Karpas-422 (cell line): ENCODE measurements around the gene RAD9A. TPM values are rescaled to one million over a fixed set of nuclear protein-coding genes. Genes with fewer than 3 reads are reported as not detected.

ENCODE experiments used
- DNase-seq: peaks from one replicate; pipeline ENCODE4 v3.0.0-alpha.2; 2015
- H2AFZ ChIP-seq: fragments of 200-600 bp; sonication (generic); 2 replicates; pipeline ENCODE4 v1.6.1; 2014; ENCODE audit warnings: antibody characterized with exemption, low read length, mixed read lengths
- H3K27ac ChIP-seq: fragments of 200-600 bp; sonication (generic); 2 replicates; pipeline ENCODE4 v1.5.1; 2014; ENCODE audit warnings: mild to moderate bottlenecking, low read length, moderate library complexity
- H3K27me3 ChIP-seq: fragments of 200-600 bp; sonication (generic); 2 replicates; pipeline ENCODE4 v1.6.1; 2014; ENCODE audit warnings: low read length, mixed read lengths
- H3K36me3 ChIP-seq: fragments of 200-600 bp; sonication (generic); 2 replicates; pipeline ENCODE4 v1.6.1; 2014; ENCODE audit warnings: low read length, mixed read lengths; ENCODE audit not compliant: insufficient read depth
- H3K4me1 ChIP-seq: fragments of 200-600 bp; sonication (generic); 2 replicates; pipeline ENCODE4 v1.6.1; 2014; ENCODE audit warnings: mild to moderate bottlenecking, low read length, mixed read lengths
- H3K4me2 ChIP-seq: fragments of 200-600 bp; sonication (generic); 2 replicates; pipeline ENCODE4 v1.6.1; 2014; ENCODE audit warnings: low read length, low read depth, mild to moderate bottlenecking; ENCODE audit not compliant: poor library complexity, severe bottlenecking
- H3K4me3 ChIP-seq: fragments of 200-600 bp; sonication (generic); 2 replicates; pipeline ENCODE4 v1.5.1; 2014; ENCODE audit warnings: mild to moderate bottlenecking, antibody characterized with exemption, low read length, mixed read lengths
- H3K79me2 ChIP-seq: fragments of 200-600 bp; sonication (generic); 2 replicates; pipeline ENCODE4 v1.6.1; 2014; ENCODE audit warnings: mild to moderate bottlenecking, low read length, mixed read lengths
- H3K9ac ChIP-seq: fragments of 200-600 bp; sonication (generic); 2 replicates; pipeline ENCODE4 v1.6.0; 2014; ENCODE audit warnings: low read length
- H3K9me2 ChIP-seq: fragments of 200-600 bp; sonication (generic), shearing (Covaris generic); replicated peaks from 2 replicates; pipeline ENCODE4 v1.6.0; 2014; ENCODE audit warnings: mild to moderate bottlenecking, low read length, moderate library complexity; ENCODE audit not compliant: insufficient read depth
- H3K9me3 ChIP-seq: fragments of 300-700, 200-600 bp; sonication (generic); 2 replicates; pipeline ENCODE4 v1.6.1; 2014; ENCODE audit warnings: low read length, mixed read lengths
- H4K20me1 ChIP-seq: fragments of 200-600 bp; sonication (generic); 2 replicates; pipeline ENCODE4 v1.6.1; 2014; ENCODE audit warnings: mild to moderate bottlenecking, antibody characterized with exemption, low read length, low read depth; ENCODE audit not compliant: insufficient read depth
- total RNA-seq: library from RNA; depleted of rRNA; stranded (reverse); fragments of >200 nt; shearing (Covaris generic); gene quantifications from 2 replicates; pipeline ENCODE4 v1.2.3, GENCODE V29; 2014; ENCODE audit warnings: low replicate concordance

Gene RAD9A
- total RNA-seq, 1 experiment from 2014 or later = 14.8 TPM

GRCh38 chr11:67371189-67371910, 20.4 kb upstream of the RAD9A start:
- peaks cover 44% of the 10 kb centered on the region for H3K79me2 ChIP-seq
- H3K9me3 ChIP-seq = no peaks in the 10 kb centered on the region
- peak overlapping the region; percentile 70; the same call in 1 of the 2 replicates for H3K4me3 ChIP-seq
- peak overlapping the region; percentile 84 for H3K4me2 ChIP-seq
- H3K9ac ChIP-seq = peak overlapping the region; percentile 74
- H3K4me1 ChIP-seq = peaks cover 78% of the 10 kb centered on the region
- peak; percentile 79 for DNase-seq
- H4K20me1 ChIP-seq = peaks cover 14% of the 10 kb centered on the region
- no peaks in the 10 kb centered on the region for H3K9me2 ChIP-seq
- H2AFZ ChIP-seq = no peak overlapping the region
- H3K27ac ChIP-seq = peak overlapping the region; percentile 74
- no peaks in the 10 kb centered on the region for H3K36me3 ChIP-seq
- H3K27me3 ChIP-seq = no peaks in the 10 kb centered on the region

GRCh38 chr11:67371911-67372320, 19.9 kb upstream of the RAD9A start:
- no peaks in the 10 kb centered on the region for H3K36me3 ChIP-seq
- peak overlapping the region; percentile 74 for H3K27ac ChIP-seq
- no peak overlapping the region for H2AFZ ChIP-seq
- H3K9ac ChIP-seq = peak overlapping the region; percentile 74
- peaks cover 14% of the 10 kb centered on the region for H4K20me1 ChIP-seq
- peaks cover 73% of the 10 kb centered on the region for H3K4me1 ChIP-seq
- peak overlapping the region; percentile 84 for H3K4me2 ChIP-seq
- no peaks in the 10 kb centered on the region for H3K27me3 ChIP-seq
- no peaks in the 10 kb centered on the region for H3K9me3 ChIP-seq
- DNase-seq = no peak
- no peaks in the 10 kb centered on the region for H3K9me2 ChIP-seq
- H3K79me2 ChIP-seq = peaks cover 44% of the 10 kb centered on the region
- peak overlapping the region; percentile 70 for H3K4me3 ChIP-seq

- Histone ChIP-seq H3K9me2 (no peaks in the 10 kb centered on the region), H3K79me2 (peaks cover 44% of the 10 kb centered on the region), H3K36me3 (no peaks in the 10 kb centered on the region), H3K4me3 (peak overlapping the region; percentile 91), H2AFZ (no peak overlapping the region), H3K27ac (peak overlapping the region; percentile 87), H4K20me1 (peaks cover 14% of the 10 kb centered on the region), H3K9me3 (no peaks in the 10 kb centered on the region), H3K4me2 (peak overlapping the region; percentile 98), H3K9ac (peak overlapping the region; percentile 96), H3K4me1 (peaks cover 67% of the 10 kb centered on the region), H3K27me3 (no peaks in the 10 kb centered on the region)
- no peak for DNase-seq
Observed at GRCh38 chr11:67372321-67372992, 19.3 kb upstream of the RAD9A start.

GRCh38 chr11:67372993-67373647, 18.7 kb upstream of the RAD9A start, which contains the start of gene CLCF1:
Gene CLCF1, minus strand, starts transcription at chr11:67373598. Its CDS starts 59 bp downstream, at chr11:67373539.
- Histone ChIP-seq H2AFZ (peak within 1 kb of the TSS; percentile 8; the same call in 1 of the 2 replicates), H3K4me1 (peaks cover 61% of the 10 kb centered on the region), H3K36me3 (no peaks in the 10 kb centered on the region), H3K27ac (peak within 1 kb of the TSS; percentile 87), H3K9ac (peak within 1 kb of the TSS; percentile 96), H3K4me3 (peak within 1 kb of the TSS; percentile 91), H3K79me2 (peaks cover 38% of the 10 kb centered on the region), H3K27me3 (no peaks in the 10 kb centered on the region), H3K9me2 (no peaks in the 10 kb centered on the region), H4K20me1 (peaks cover 14% of the 10 kb centered on the region), H3K4me2 (peak within 1 kb of the TSS; percentile 98), H3K9me3 (no peaks in the 10 kb centered on the region)
- DNase-seq = peak; percentile 81

GRCh38 chr11:67373648-67374570, 17.9 kb upstream of the RAD9A start:
- Histone ChIP-seq H3K36me3 (no peaks in the 10 kb centered on the region), H2AFZ (peak overlapping the region; percentile 8; the same call in 1 of the 2 replicates), H3K9me2 (no peaks in the 10 kb centered on the region), H3K4me2 (peak overlapping the region; percentile 98), H3K4me3 (peak overlapping the region; percentile 91), H4K20me1 (peaks cover 14% of the 10 kb centered on the region), H3K9me3 (no peaks in the 10 kb centered on the region), H3K27me3 (no peaks in the 10 kb centered on the region), H3K79me2 (peaks cover 34% of the 10 kb centered on the region), H3K27ac (peak overlapping the region; percentile 87), H3K9ac (peak overlapping the region; percentile 96), H3K4me1 (peaks cover 53% of the 10 kb centered on the region)
- peak; percentile 89 for DNase-seq

- Histone ChIP-seq H2AFZ (no peak overlapping the region), H3K27ac (no peak overlapping the region), H3K4me2 (peak overlapping the region; percentile 98), H3K9me3 (no peaks in the 10 kb centered on the region), H3K4me1 (peaks cover 44% of the 10 kb centered on the region), H3K27me3 (no peaks in the 10 kb centered on the region), H3K9me2 (no peaks in the 10 kb centered on the region), H3K36me3 (no peaks in the 10 kb centered on the region), H3K4me3 (peak overlapping the region; percentile 91; the same call in 1 of the 2 replicates), H3K79me2 (peaks cover 27% of the 10 kb centered on the region), H3K9ac (peak overlapping the region; percentile 96), H4K20me1 (peaks cover 7% of the 10 kb centered on the region)
- DNase-seq = no peak
Observed at GRCh38 chr11:67374571-67375281, 17.1 kb upstream of the RAD9A start.

GRCh38 chr11:67375320-67376055, 16.3 kb upstream of the RAD9A start:
- Histone ChIP-seq H3K36me3 (no peaks in the 10 kb centered on the region), H3K4me2 (no peak overlapping the region), H3K79me2 (peaks cover 21% of the 10 kb centered on the region)

More at GRCh38 chr11:67375320-67376055, 16.3 kb upstream of the RAD9A start:
- H3K9me3 ChIP-seq = no peaks in the 10 kb centered on the region
- peaks cover 37% of the 10 kb centered on the region for H3K4me1 ChIP-seq
- no peak for DNase-seq
- no peak overlapping the region for H3K4me3 ChIP-seq
- H2AFZ ChIP-seq = no peak overlapping the region
- H3K27ac ChIP-seq = no peak overlapping the region
- no peaks in the 10 kb centered on the region for H3K27me3 ChIP-seq
- H3K9me2 ChIP-seq = no peaks in the 10 kb centered on the region
- H4K20me1 ChIP-seq = peaks cover 4% of the 10 kb centered on the region; the same call in 1 of the 2 replicates
- no peak overlapping the region for H3K9ac ChIP-seq
